Activated naive CD4-positive, alpha-beta T cell treated with anti-CD3 and anti-CD28 coated beads, Interleukin-2, amount 50 U/mL, for 24 hours (primary cell): Measurements from ENCODE around the gene COX11.

Experiments used
- H3K27ac Mint-ChIP-seq: one replicate; pipeline ENCODE4 v1.8.0; 2021; ENCODE audit warnings: mild to moderate bottlenecking, mixed read lengths
- H3K27me3 Mint-ChIP-seq: one replicate; pipeline ENCODE4 v1.8.0; 2021; ENCODE audit warnings: mixed read lengths
- H3K36me3 Mint-ChIP-seq: one replicate; pipeline ENCODE4 v1.8.0; 2021; ENCODE audit warnings: mixed read lengths
- H3K4me1 Mint-ChIP-seq: one replicate; pipeline ENCODE4 v1.8.0; 2021; ENCODE audit warnings: mixed read lengths
- H3K4me3 Mint-ChIP-seq: one replicate; pipeline ENCODE4 v1.8.0; 2021; ENCODE audit warnings: mild to moderate bottlenecking, mixed read lengths
- H3K9me3 Mint-ChIP-seq: one replicate; pipeline ENCODE4 v1.8.0; 2021; ENCODE audit warnings: mixed read lengths

COX11 gene

GRCh38 chr17:54937018-54937417, 31.4 kb downstream of the COX11 start:
- H3K4me3 Mint-ChIP-seq, result no peak overlapping the region
- H3K27me3 Mint-ChIP-seq, result peaks cover 4% of the 10 kb centered on the region
- no peak overlapping the region for H3K27ac Mint-ChIP-seq
- H3K4me1 Mint-ChIP-seq, result no peaks in the 10 kb centered on the region
- H3K9me3 Mint-ChIP-seq, result no peaks in the 10 kb centered on the region
- no peaks in the 10 kb centered on the region for H3K36me3 Mint-ChIP-seq

- Mint-ChIP-seq H3K4me3 (no peak overlapping the region), H3K4me1 (no peaks in the 10 kb centered on the region), H3K36me3 (no peaks in the 10 kb centered on the region), H3K27ac (no peak overlapping the region), H3K27me3 (peaks cover 4% of the 10 kb centered on the region), H3K9me3 (no peaks in the 10 kb centered on the region)
Observed at GRCh38 chr17:54935471-54935870, 33.0 kb downstream of the COX11 start.

GRCh38 chr17:54933921-54934320, 34.5 kb downstream of the COX11 start:
- Mint-ChIP-seq H3K36me3 (no peaks in the 10 kb centered on the region), H3K27me3 (peaks cover 4% of the 10 kb centered on the region), H3K4me1 (no peaks in the 10 kb centered on the region), H3K9me3 (no peaks in the 10 kb centered on the region), H3K27ac (no peak overlapping the region), H3K4me3 (no peak overlapping the region)

- no peaks in the 10 kb centered on the region for H3K4me1 Mint-ChIP-seq
Observed at GRCh38 chr17:54932711-54933110, 35.7 kb downstream of the COX11 start.

GRCh38 chr17:54927525-54927924, 40.9 kb downstream of the COX11 start:
- Mint-ChIP-seq H3K4me3 (no peak overlapping the region), H3K9me3 (no peaks in the 10 kb centered on the region), H3K27me3 (peaks cover 6% of the 10 kb centered on the region), H3K36me3 (no peaks in the 10 kb centered on the region), H3K27ac (no peak overlapping the region), H3K4me1 (no peaks in the 10 kb centered on the region)

More at GRCh38 chr17:54932711-54933110, 35.7 kb downstream of the COX11 start:
- no peak overlapping the region for H3K4me3 Mint-ChIP-seq
- H3K27ac Mint-ChIP-seq, result no peak overlapping the region
- H3K9me3 Mint-ChIP-seq, result no peaks in the 10 kb centered on the region
- no peaks in the 10 kb centered on the region for H3K36me3 Mint-ChIP-seq
- peaks cover 6% of the 10 kb centered on the region for H3K27me3 Mint-ChIP-seq

- Mint-ChIP-seq H3K27ac (no peak overlapping the region), H3K9me3 (no peaks in the 10 kb centered on the region), H3K4me1 (no peaks in the 10 kb centered on the region), H3K4me3 (no peak overlapping the region), H3K36me3 (no peaks in the 10 kb centered on the region), H3K27me3 (peaks cover 8% of the 10 kb centered on the region)
Observed at GRCh38 chr17:54924405-54924804, 44.0 kb downstream of the COX11 start.

- Mint-ChIP-seq H3K36me3 (peaks cover 1% of the 10 kb centered on the region), H3K9me3 (peaks cover 6% of the 10 kb centered on the region), H3K27ac (no peak overlapping the region), H3K27me3 (peaks cover 6% of the 10 kb centered on the region), H3K4me1 (no peaks in the 10 kb centered on the region), H3K4me3 (no peak overlapping the region)
Observed at GRCh38 chr17:54920819-54921218, 47.6 kb downstream of the COX11 start.

- Mint-ChIP-seq H3K9me3 (peaks cover 6% of the 10 kb centered on the region), H3K36me3 (peaks cover 1% of the 10 kb centered on the region), H3K4me3 (no peak overlapping the region), H3K4me1 (no peaks in the 10 kb centered on the region), H3K27me3 (peaks cover 6% of the 10 kb centered on the region), H3K27ac (no peak overlapping the region)
Observed at GRCh38 chr17:54919425-54919824, 49.0 kb downstream of the COX11 start.

- Mint-ChIP-seq H3K27me3 (peaks cover 6% of the 10 kb centered on the region), H3K27ac (no peak overlapping the region), H3K36me3 (peaks cover 1% of the 10 kb centered on the region), H3K9me3 (peaks cover 6% of the 10 kb centered on the region), H3K4me1 (no peaks in the 10 kb centered on the region), H3K4me3 (no peak overlapping the region)
Observed at GRCh38 chr17:54916721-54917120, 51.7 kb downstream of the COX11 start.
